DOHH2 (cell line): ENCODE data around the gene PEA15.

Experiments used
- H3F3A ChIP-seq: fragments of 200-600 bp; sonication (generic), shearing (Covaris generic); 2 replicates; pipeline ENCODE4 v1.6.0; 2016; ENCODE audit warnings: antibody characterized with exemption, mild to moderate bottlenecking; ENCODE audit not compliant: control insufficient read depth, insufficient read depth
- H3K27ac ChIP-seq: fragments of 200-600 bp; sonication (generic); 2 replicates; pipeline ENCODE4 v1.5.1; 2014; ENCODE audit warnings: low read depth, mild to moderate bottlenecking, low read length, moderate library complexity
- H3K27me3 ChIP-seq: fragments of 200-600 bp; sonication (generic); 2 replicates; pipeline ENCODE4 v1.6.1; 2014; ENCODE audit warnings: mild to moderate bottlenecking, low read length, mixed read lengths; ENCODE audit not compliant: control insufficient read depth
- H3K36me3 ChIP-seq: fragments of 200-600 bp; sonication (generic); 2 replicates; pipeline ENCODE4 v1.6.1; 2014; ENCODE audit warnings: mild to moderate bottlenecking, low read length, moderate library complexity, mixed read lengths; ENCODE audit not compliant: control insufficient read depth
- H3K4me1 ChIP-seq: fragments of 200-600 bp; sonication (generic); 2 replicates; pipeline ENCODE4 v1.6.1; 2014; ENCODE audit warnings: mild to moderate bottlenecking, low read length, mixed read lengths; ENCODE audit not compliant: control insufficient read depth
- H3K4me2 ChIP-seq: fragments of 200-600 bp; sonication (generic); 2 replicates; pipeline ENCODE4 v1.6.0; 2014; ENCODE audit warnings: mild to moderate bottlenecking, low read length, moderate library complexity
- H3K4me3 ChIP-seq: fragments of 200-600 bp; sonication (generic); 2 replicates; pipeline ENCODE4 v1.5.1; 2014; ENCODE audit warnings: mild to moderate bottlenecking, low read length, mixed read lengths
- H3K79me2 ChIP-seq: fragments of 200-600 bp; sonication (generic); 2 replicates; pipeline ENCODE4 v1.6.1; 2014; ENCODE audit warnings: mild to moderate bottlenecking, low read length, mixed read lengths; ENCODE audit not compliant: control insufficient read depth
- H3K9me2 ChIP-seq: fragments of 200-600 bp; sonication (generic); replicated peaks from 2 replicates; pipeline ENCODE4 v1.6.1; 2014; ENCODE audit warnings: mild to moderate bottlenecking, low read length, mixed read lengths; ENCODE audit not compliant: control insufficient read depth
- H3K9me3 ChIP-seq: fragments of 200-600 bp; sonication (generic); 2 replicates; pipeline ENCODE4 v1.6.1; 2014; ENCODE audit warnings: antibody characterized with exemption, low read length, mixed read lengths; ENCODE audit not compliant: control insufficient read depth, insufficient read depth
- H4K20me1 ChIP-seq: fragments of 200-600 bp; sonication (generic); 2 replicates; pipeline ENCODE4 v1.6.0; 2014; ENCODE audit warnings: low read depth, mild to moderate bottlenecking, antibody characterized with exemption, low read length, moderate library complexity; ENCODE audit not compliant: control insufficient read depth, insufficient read depth
- EZH2phosphoT487 ChIP-seq: fragments of 200-600 bp; sonication (generic); IDR thresholded peaks from 2 replicates; pipeline ENCODE4 v1.6.1; 2017; ENCODE audit warnings: borderline replicate concordance, mild to moderate bottlenecking, antibody characterized with exemption, low read length, moderate library complexity, mixed read lengths
- TF ChIP-seq, protein P1 (sequence below): fragments of 200-600 bp; sonication (generic); IDR thresholded peaks from one replicate; pipeline ENCODE4 v1.5.1; 2014; ENCODE audit warnings: antibody characterized with exemption, mild to moderate bottlenecking, low read depth, low read length; ENCODE audit not compliant: poor library complexity, severe bottlenecking

PEA15 gene

DNA sequence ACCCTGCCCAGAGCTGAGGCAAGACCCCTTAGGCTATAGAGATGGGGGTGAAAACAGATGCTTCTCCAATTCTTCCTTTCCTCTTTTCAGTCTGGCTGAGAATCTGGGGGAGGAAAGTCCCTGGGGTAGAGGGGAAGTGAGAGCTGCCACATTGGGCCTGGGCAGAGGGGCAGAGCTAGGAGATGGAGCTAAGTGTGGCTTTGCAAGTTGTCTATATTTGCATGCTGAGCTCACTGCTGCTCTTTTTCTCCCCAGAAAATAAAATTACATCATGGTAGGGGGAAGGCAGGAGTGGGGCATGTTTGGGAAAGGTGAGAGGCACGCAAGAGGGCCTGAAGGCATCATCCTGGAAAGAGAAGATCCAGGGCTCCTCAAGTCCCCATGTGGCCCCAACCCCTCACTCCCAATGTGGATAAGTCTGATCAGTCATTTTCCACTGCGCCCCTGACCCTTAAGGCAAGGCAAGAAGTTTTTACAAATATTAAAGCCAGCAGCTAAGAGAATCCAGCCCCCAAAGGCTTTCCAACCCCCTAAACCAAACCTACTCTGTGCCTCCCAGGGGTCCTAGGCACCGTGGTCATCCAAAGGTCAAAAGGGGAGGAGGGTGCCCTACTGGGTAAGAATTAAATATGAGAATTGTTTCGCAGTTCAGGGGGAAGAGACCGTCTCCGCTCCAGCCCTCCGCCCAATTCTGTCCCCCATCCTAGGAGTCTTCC lies 500 bp upstream of the PEA15 start:
- Histone ChIP-seq H3K4me2 (peak overlapping the region; percentile 93), H3K27ac (peak overlapping the region; percentile 100), H3K4me1 (peaks cover 49% of the 10 kb centered on the region), H3K36me3 (peaks cover 43% of the 10 kb centered on the region), H3K9me2 (no peaks in the 10 kb centered on the region), H4K20me1 (no peaks in the 10 kb centered on the region; the same call in 1 of the 2 replicates), H3K79me2 (peaks cover 44% of the 10 kb centered on the region), H3K9me3 (no peaks in the 10 kb centered on the region), H3F3A (peaks cover 10% of the 10 kb centered on the region), H3K27me3 (no peaks in the 10 kb centered on the region), H3K4me3 (peak overlapping the region; percentile 97)
- no peak for TF ChIP-seq EZH2phosphoT487
- TF ChIP-seq, protein P1, sequence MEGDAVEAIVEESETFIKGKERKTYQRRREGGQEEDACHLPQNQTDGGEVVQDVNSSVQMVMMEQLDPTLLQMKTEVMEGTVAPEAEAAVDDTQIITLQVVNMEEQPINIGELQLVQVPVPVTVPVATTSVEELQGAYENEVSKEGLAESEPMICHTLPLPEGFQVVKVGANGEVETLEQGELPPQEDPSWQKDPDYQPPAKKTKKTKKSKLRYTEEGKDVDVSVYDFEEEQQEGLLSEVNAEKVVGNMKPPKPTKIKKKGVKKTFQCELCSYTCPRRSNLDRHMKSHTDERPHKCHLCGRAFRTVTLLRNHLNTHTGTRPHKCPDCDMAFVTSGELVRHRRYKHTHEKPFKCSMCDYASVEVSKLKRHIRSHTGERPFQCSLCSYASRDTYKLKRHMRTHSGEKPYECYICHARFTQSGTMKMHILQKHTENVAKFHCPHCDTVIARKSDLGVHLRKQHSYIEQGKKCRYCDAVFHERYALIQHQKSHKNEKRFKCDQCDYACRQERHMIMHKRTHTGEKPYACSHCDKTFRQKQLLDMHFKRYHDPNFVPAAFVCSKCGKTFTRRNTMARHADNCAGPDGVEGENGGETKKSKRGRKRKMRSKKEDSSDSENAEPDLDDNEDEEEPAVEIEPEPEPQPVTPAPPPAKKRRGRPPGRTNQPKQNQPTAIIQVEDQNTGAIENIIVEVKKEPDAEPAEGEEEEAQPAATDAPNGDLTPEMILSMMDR, result no peak

DNA sequence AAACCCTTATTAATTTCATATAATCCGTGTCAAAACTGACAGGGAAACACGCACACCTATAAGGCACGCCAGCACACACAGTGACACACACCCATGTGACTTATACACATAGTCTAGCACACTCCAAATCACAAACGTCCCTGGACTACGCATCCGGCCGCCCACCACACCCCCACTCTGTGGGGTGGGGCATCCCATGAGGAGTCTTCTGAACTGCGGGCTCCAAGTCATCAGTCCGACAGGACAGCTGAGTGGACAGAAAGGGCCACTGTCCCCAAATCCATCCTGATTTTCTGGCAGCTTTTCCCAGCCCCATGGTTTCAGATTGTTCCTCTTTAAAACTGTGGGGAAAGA lies 829 bp downstream of the PEA15 start:
- TF ChIP-seq, protein P1, result no peak
- no peak for TF ChIP-seq EZH2phosphoT487
- Histone ChIP-seq H3K27ac (peak overlapping the region; percentile 100), H3K9me3 (no peaks in the 10 kb centered on the region), H3K4me3 (peak overlapping the region; percentile 97), H3K4me2 (peak overlapping the region; percentile 93), H3K9me2 (no peaks in the 10 kb centered on the region), H3K36me3 (peaks cover 56% of the 10 kb centered on the region), H4K20me1 (no peaks in the 10 kb centered on the region; the same call in 1 of the 2 replicates), H3F3A (peaks cover 10% of the 10 kb centered on the region), H3K4me1 (peaks cover 43% of the 10 kb centered on the region), H3K27me3 (no peaks in the 10 kb centered on the region), H3K79me2 (peaks cover 58% of the 10 kb centered on the region)

DNA sequence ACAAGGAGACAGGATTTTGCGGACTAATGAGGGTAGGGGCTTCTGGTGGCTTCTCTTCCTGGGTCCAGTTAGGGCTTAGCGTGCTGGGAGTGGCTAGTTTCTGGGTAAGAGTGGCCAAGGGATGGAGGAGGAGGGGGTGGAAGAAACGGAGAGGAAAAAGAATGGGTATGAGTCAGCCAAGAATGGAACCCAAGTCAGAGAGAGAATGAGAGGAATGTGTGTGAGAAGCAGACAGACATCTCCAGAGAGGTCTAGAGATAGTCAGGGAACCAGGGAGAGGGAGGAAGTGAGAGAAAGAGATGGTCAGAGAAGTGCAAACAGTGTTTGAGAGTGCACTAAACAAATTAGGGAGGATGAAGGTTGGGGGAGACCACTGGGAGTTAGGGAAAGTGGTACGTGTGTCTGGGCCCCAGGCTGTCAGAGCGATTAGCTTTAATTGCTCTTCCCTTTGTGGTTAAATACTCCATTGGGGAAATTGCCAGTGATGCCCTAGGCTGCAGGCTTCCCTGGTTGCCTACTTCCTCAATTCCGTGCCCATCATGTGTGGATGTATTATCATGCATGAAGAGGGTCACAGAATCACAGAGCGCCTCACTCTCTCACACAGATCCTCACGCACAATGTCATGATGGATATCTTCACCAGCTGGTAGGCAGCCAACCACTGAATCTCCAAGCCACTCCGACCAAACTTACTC lies 1.4 kb downstream of the PEA15 start:
- H3K4me1 ChIP-seq, result peaks cover 42% of the 10 kb centered on the region
- H3K36me3 ChIP-seq, result peaks cover 62% of the 10 kb centered on the region
- H3F3A ChIP-seq, result peaks cover 10% of the 10 kb centered on the region
- peak overlapping the region; percentile 93 for H3K4me2 ChIP-seq
- no peaks in the 10 kb centered on the region for H3K27me3 ChIP-seq
- no peaks in the 10 kb centered on the region; the same call in 1 of the 2 replicates for H4K20me1 ChIP-seq
- peaks cover 60% of the 10 kb centered on the region for H3K79me2 ChIP-seq
- no peak for TF ChIP-seq EZH2phosphoT487
- TF ChIP-seq, protein P1, result no peak
- H3K27ac ChIP-seq, result peak overlapping the region; percentile 100
- H3K4me3 ChIP-seq, result peak overlapping the region; percentile 97
- H3K9me2 ChIP-seq, result no peaks in the 10 kb centered on the region
- no peaks in the 10 kb centered on the region for H3K9me3 ChIP-seq
